ENCODE measurements around the gene IL4R.

Gene IL4R

GRCh38 chr16:27303256-27304100, 10.3 kb upstream of the IL4R start:
- H3K4me3 ChIP-seq (ENCODE audit: low read depth, low read length): no peak overlapping the region
- TF ChIP-seq CTCF (IDR thresholded peaks at IDR 0.05; ENCODE audit: borderline replicate concordance, insufficient read depth, low read depth, low read length): no peak

DNA sequence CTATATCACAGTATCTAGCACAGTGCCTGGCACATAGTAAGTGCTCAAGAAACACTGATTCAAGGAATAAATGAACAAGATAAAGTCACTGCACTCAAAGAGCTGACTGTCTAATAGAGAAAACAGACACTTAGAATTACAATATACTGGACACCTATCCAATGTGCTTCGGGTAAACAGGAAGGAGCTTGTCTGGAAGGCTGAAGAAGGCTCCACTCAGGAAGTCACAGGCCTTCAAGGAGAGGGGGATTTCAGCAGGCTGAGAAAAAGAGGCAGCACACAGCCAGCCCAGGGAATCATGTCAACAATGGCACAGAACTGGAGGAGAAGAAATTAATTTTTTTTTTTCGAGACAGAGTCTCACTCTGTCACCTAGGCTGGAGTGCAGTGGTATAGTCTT, 9.7 kb upstream of the IL4R start:
- TF ChIP-seq CTCF (IDR thresholded peaks at IDR 0.05; ENCODE audit: borderline replicate concordance, insufficient read depth, low read depth, low read length): no peak
- H3K4me3 ChIP-seq (ENCODE audit: low read depth, low read length): no peak overlapping the region

DNA sequence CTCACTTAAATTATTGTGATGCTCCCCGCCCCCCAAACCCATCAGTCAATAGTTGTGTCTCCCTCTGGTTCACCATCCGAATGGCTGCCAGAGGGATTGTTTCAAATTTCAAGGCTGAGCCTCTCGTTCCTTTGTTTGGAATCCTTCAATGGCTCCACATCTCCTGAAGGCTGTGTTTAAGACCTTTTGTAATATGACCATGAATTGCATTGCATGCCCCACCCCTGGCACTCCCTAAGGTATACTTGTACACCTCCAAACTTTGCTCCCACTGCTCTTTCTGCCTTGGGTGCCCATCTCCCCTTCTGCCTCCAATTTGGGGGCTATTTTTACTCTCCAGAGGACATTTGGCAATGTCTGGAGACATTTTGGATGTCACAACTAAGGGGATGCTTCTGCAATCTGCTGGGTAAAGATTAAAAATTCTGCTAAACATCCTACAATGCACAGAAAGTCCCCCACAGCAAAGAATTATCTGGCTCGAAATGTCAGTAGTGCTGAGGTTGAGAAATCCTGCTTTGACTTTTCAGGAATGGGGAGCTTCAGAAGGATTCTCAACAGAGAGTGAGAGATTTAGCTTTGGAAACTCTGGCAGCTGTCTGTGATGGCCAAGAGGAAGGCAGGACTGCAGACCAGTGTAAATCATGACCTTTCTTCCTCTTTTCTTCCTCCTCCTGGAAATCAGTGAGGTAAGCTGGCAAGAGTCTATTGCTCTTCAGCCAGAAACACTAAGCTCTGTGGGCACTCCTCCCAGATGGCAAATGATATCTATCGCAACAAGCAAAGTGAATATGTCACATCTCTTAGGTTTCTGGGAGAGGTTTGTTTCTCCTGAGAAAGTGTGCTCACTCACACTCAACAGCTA, 8.7 kb upstream of the IL4R start:
- H3K4me3 ChIP-seq (ENCODE audit: low read depth, low read length): no peak overlapping the region
- TF ChIP-seq CTCF (IDR thresholded peaks at IDR 0.05; ENCODE audit: borderline replicate concordance, insufficient read depth, low read depth, low read length): no peak

- TF ChIP-seq CTCF (IDR thresholded peaks at IDR 0.05; ENCODE audit: borderline replicate concordance, insufficient read depth, low read depth, low read length): no peak
- H3K4me3 ChIP-seq (ENCODE audit: low read depth, low read length): no peak overlapping the region
Measured at GRCh38 chr16:27305839-27306442, 7.8 kb upstream of the IL4R start.

DNA sequence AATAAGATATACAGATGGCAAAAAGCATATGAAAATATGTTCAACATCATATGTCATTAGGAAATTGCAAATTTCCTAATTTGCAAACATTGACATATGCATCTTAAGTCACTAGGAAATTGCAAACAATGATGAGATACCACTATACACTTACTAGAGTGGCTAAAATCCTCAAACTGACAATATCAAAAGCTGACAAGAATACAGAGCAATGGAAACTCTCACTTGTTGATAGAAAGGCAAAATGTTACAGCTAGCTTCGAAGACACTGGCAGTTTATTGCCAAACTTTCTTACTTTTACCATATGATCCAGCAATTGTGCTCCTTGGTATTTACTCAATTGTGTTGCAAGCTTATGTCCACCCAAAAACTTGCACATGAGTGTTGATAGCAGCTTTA, 5.0 kb upstream of the IL4R start:
- no peak overlapping the region for H3K4me3 ChIP-seq (ENCODE audit: low read depth, low read length)
- TF ChIP-seq CTCF (IDR thresholded peaks at IDR 0.05; ENCODE audit: borderline replicate concordance, insufficient read depth, low read depth, low read length): no peak

- TF ChIP-seq CTCF (IDR thresholded peaks at IDR 0.05; ENCODE audit: borderline replicate concordance, insufficient read depth, low read depth, low read length): no peak
- H3K4me3 ChIP-seq (ENCODE audit: low read depth, low read length): no peak overlapping the region
Measured at GRCh38 chr16:27310576-27311447, 3.0 kb upstream of the IL4R start.

All from GM12875 (cell line).